K562 (cell line): ENCODE data around the gene RNF223. TPM values are rescaled to one million over a fixed set of nuclear protein-coding genes. Genes with fewer than 3 reads are reported as not detected.

ENCODE experiments used
- ATAC-seq: fragments of 200-7000 bp; cut with Tn5 transposase; 3 replicates; pipeline ENCODE4 v1.9.1; 2020; ENCODE audit warnings: moderate library complexity
- BruUV-seq: library from RNA; stranded (reverse); fragments of 400-500 nt; replicated peaks from 2 replicates; lab custom pipeline; 2021; lab: Mats Ljungman, UMichigan
- CTCF ChIA-PET: fragments of 300-600 bp; formaldehyde crosslinking; extraction: SDS; loops from one replicate; lab custom pipeline; 2021; ENCODE audit warnings: low intra/inter-chr PET ratio; lab: Yijun Ruan, JAX
- POLR2A ChIA-PET: fragments of 300-600, 350-650 bp; sonication (Branson Sonifier 250); formaldehyde crosslinking; extraction: SDS; loops from one replicate; lab custom pipeline; 2021; ENCODE audit warnings: antibody characterized with exemption, inconsistent platforms; lab: Yijun Ruan, JAX
- DNase-seq, 4 experiments: peaks; one replicate each; pipeline versions ENCODE4 v3.0.0 to v3.0.0-alpha.2; 2011 to 2018; ENCODE audit warnings: low spot score in 3 of 4, mixed read lengths in 3 of 4; ENCODE audit errors: extremely low read depth in 1 of 4
- FAIRE-seq: peaks from 2 replicates; lab custom pipeline; 2011; peaks lifted over from hg19 to GRCh38; lab: Jason Lieb, UNC
- H2AFZ ChIP-seq: 2 replicates; pipeline ENCODE4 v1.6.0; 2011; ENCODE audit warnings: low read depth, low read length, control low read depth, inconsistent platforms
- H3K27ac ChIP-seq: fragments of 200-600 bp; 3 replicates; pipeline ENCODE4 v1.8.0; 2011; ENCODE audit warnings: low read depth, mild to moderate bottlenecking, control low read depth, inconsistent platforms, low read length, moderate library complexity, mixed read lengths; ENCODE audit errors: extremely low read depth
- H3K27me3 ChIP-seq, 2 experiments: fragments of 300-600 bp in 1 of 2; 2 replicates in 1 of 2; 3 replicates in 1 of 2; pipeline versions ENCODE4 v1.6.0 to v1.8.0; 2011; ENCODE audit warnings: inconsistent platforms in 2 of 2, low read length in 2 of 2, mild to moderate bottlenecking in 1 of 2, mixed read lengths in 1 of 2, moderate library complexity in 1 of 2; ENCODE audit not compliant: control insufficient read depth in 2 of 2, insufficient read depth in 2 of 2
- H3K36me3 ChIP-seq: fragments of 300-600 bp; 3 replicates; pipeline ENCODE4 v1.8.0; 2011; ENCODE audit warnings: mild to moderate bottlenecking, low read length, inconsistent platforms; ENCODE audit not compliant: control insufficient read depth, insufficient read depth
- H3K4me1 ChIP-seq, 2 experiments: fragments of 200-600 bp in 1 of 2; replicated peaks in 1 of 2; 2 replicates in 1 of 2; 3 replicates in 1 of 2; pipeline versions ENCODE4 v1.5.1 to v1.8.0; 2011; ENCODE audit warnings: inconsistent platforms in 2 of 2, low read length in 2 of 2, mild to moderate bottlenecking in 1 of 2, mixed read lengths in 1 of 2, moderate library complexity in 1 of 2; ENCODE audit not compliant: control insufficient read depth in 2 of 2, insufficient read depth in 2 of 2
- H3K4me2 ChIP-seq: 2 replicates; pipeline ENCODE4 v1.6.1; 2011; ENCODE audit warnings: low read length, control low read depth, inconsistent platforms, mixed read lengths; ENCODE audit not compliant: insufficient read depth
- H3K4me3 ChIP-seq: fragments of 200-600 bp; sonication (generic), shearing (Covaris generic); 2 replicates; pipeline ENCODE4 v1.5.1; 2016; ENCODE audit warnings: control low read depth, inconsistent platforms
- H3K79me2 ChIP-seq: fragments of 200-600 bp; 3 replicates; pipeline ENCODE4 v1.8.0; 2011; ENCODE audit warnings: low read length, inconsistent platforms; ENCODE audit not compliant: control insufficient read depth, insufficient read depth
- H3K9ac ChIP-seq, 2 experiments: 2 replicates each; pipeline versions ENCODE4 v1.6.0 to v1.6.1; 2011; ENCODE audit warnings: low read depth in 2 of 2, low read length in 2 of 2, control low read depth in 1 of 2, inconsistent platforms in 1 of 2, mild to moderate bottlenecking in 1 of 2, mixed read lengths in 1 of 2; ENCODE audit not compliant: insufficient read depth in 1 of 2
- H3K9me1 ChIP-seq: one replicate; pipeline ENCODE4 v1.6.0; 2011; ENCODE audit warnings: inconsistent platforms, mild to moderate bottlenecking, low read length, moderate library complexity; ENCODE audit not compliant: control insufficient read depth, insufficient read depth
- H3K9me3 ChIP-seq: replicated peaks from 2 replicates; pipeline ENCODE4 v1.5.1; 2011; ENCODE audit warnings: low read depth, low read length, inconsistent platforms; ENCODE audit not compliant: control insufficient read depth, insufficient read depth
- H4K20me1 ChIP-seq: replicated peaks from 2 replicates; pipeline ENCODE4 v1.6.1; 2011; ENCODE audit warnings: low read length, inconsistent platforms, mixed read lengths; ENCODE audit not compliant: control insufficient read depth, insufficient read depth
- FOXA3 ChIP-seq, 2 experiments: fragments of 450-650 bp in 1 of 2; sonication (generic) in 1 of 2; formaldehyde crosslinking; IDR thresholded peaks in 1 of 2; conservative IDR thresholded peaks in 1 of 2; 2 replicates each; pipeline versions ENCODE4 v1.4.0 to v1.8.0; 2020 to 2022; ENCODE audit warnings: mild to moderate bottlenecking in 2 of 2, missing genetic modification reagents in 1 of 2
- KLF1 ChIP-seq: fragments of 450-650 bp; IDR thresholded peaks from 2 replicates; pipeline ENCODE4 v1.6.1; 2016; ENCODE audit warnings: missing genetic modification characterization, missing compliant biosample characterization
- PYGO2 ChIP-seq: fragments of 450-650 bp; IDR thresholded peaks from 2 replicates; pipeline ENCODE4 v1.6.1; 2016; ENCODE audit warnings: mild to moderate bottlenecking, missing genetic modification characterization, moderate library complexity, missing compliant biosample characterization
- SMARCC2 ChIP-seq: fragments of 450-650 bp; IDR thresholded peaks from 2 replicates; pipeline ENCODE4 v1.6.1; 2017; ENCODE audit warnings: antibody characterized with exemption, moderate library complexity, mild to moderate bottlenecking, low read depth
- ZBTB12 ChIP-seq: fragments of 250-450 bp; sonication (Bioruptor Pico); IDR thresholded peaks from 2 replicates; pipeline ENCODE4 v1.4.0; 2020
- ZNF75A ChIP-seq: fragments of 450-650 bp; formaldehyde crosslinking; IDR thresholded peaks from 2 replicates; pipeline ENCODE4 v1.4.0; 2020; ENCODE audit warnings: mild to moderate bottlenecking
- WGBS: fragments of 100-300 bp; shearing (Covaris generic); methylation state at CpG from one replicate; pipeline ENCODE4 v1.1.6; 2016; ENCODE audit warnings: low coverage, mixed read lengths; ENCODE audit not compliant: insufficient coverage; ENCODE audit errors: missing lambda C conversion rate; 5-methylcytosine and 5-hydroxymethylcytosine counted together
- in situ Hi-C: fragments of 300-500 bp; cut with MboI; formaldehyde crosslinking; loops from 4 replicates; pipeline ENCODE4 v1.15.0; 2018; ENCODE audit warnings: inconsistent platforms, mixed read lengths
- intact Hi-C: fragments of 100-400 bp; cut with micrococcal nuclease; formaldehyde crosslinking; loops from 2 replicates; pipeline ENCODE4 v1.14.2; 2022
- polyA plus RNA-seq, 8 experiments: library from polyadenylated mRNA; depleted of rRNA in 4 of 8; stranded (reverse) in 5 of 8; unstranded in 3 of 8; fragments of >200 nt; fragmentation: Nextera tagmentation in 2 of 8; fragmentation: Illumina TruSeq in 1 of 8; extraction: Ambion mirVana in 2 of 8; extraction: Trizol in 1 of 8; gene quantifications; 2 replicates each; pipeline versions ENCODE4 v1.2.1 to v1.2.3, GENCODE V29; 2011 to 2014; ENCODE audit warnings: inconsistent platforms in 1 of 8, missing spikeins in 1 of 8
- total RNA-seq, 7 experiments: library from RNA; depleted of rRNA in 6 of 7; stranded (reverse); fragments of >200 nt in 6 of 7; fragmentation: Illumina TruSeq in 2 of 7; extraction: Trizol in 2 of 7; gene quantifications; 2 replicates each; pipeline versions ENCODE4 v1.2.1 to v1.2.3, GENCODE V29; 2011 to 2021; ENCODE audit warnings: low replicate concordance in 1 of 7
- TF ChIP-seq, protein P1 (sequence below): fragments of 250-450 bp; sonication (Bioruptor Pico); IDR thresholded peaks from 2 replicates; pipeline ENCODE4 v1.8.0; 2021; ENCODE audit warnings: moderate library complexity, mild to moderate bottlenecking, inconsistent platforms

The RNF223 gene
- total and polyA plus RNA-seq, 9 of the 15 experiments (the other 6 are each of a cell fraction or from before 2014, with no cell fraction given) = 0.04 to 0.32 TPM; not detected in 7

GRCh38 chr1:1100296-1100695, 26.2 kb upstream of the RNF223 start:
- no peak for TF ChIP-seq FOXA3 (CRISPR knock-in tag; conservative IDR thresholded peaks at IDR 0.05 in 1 of 2, IDR thresholded peaks at IDR 0.05 in 1 of 2)
- no peak for TF ChIP-seq ZNF75A
- TF ChIP-seq, protein P1, sequence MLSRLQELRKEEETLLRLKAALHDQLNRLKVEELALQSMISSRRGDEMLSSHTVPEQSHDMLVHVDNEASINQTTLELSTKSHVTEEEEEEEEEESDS (CRISPR knock-in tag) = no peak
- no peak for TF ChIP-seq KLF1 (tag)
- no peak for TF ChIP-seq PYGO2
- no peak for TF ChIP-seq ZBTB12
- TF ChIP-seq SMARCC2 = no peak
- CTCF ChIA-PET = no interaction called here
- Histone ChIP-seq H3K4me2 (no peak overlapping the region), H3K27ac (no peak overlapping the region), H4K20me1 (no peaks in the 10 kb centered on the region), H3K4me3 (no peak overlapping the region), H2AFZ (no peak overlapping the region), H3K79me2 (peaks cover 16% of the 10 kb centered on the region), H3K27me3 (no peaks in the 10 kb centered on the region), H3K36me3 (no peaks in the 10 kb centered on the region; the same call in 2 of the 3 replicates), H3K9ac (no peak overlapping the region), H3K9me1 (no peaks in the 10 kb centered on the region), H3K4me1 (no peaks in the 10 kb centered on the region; a peak in 1 of 5 replicates), H3K9me3 (peaks cover 2% of the 10 kb centered on the region; the same call in 1 of the 2 replicates)
- WGBS = 95% methylated on average over 11 of the region's 11 CpGs
- POLR2A ChIA-PET = interaction anchor here (1.3 kb wide), 1 partner anchor 13 kb away, joined by 3 read pairs; no protein-coding TSS in a partner anchor
- intact Hi-C loops (no loop called here), in situ Hi-C loops (no loop called here)
- ATAC-seq (no peak), FAIRE-seq (no peak), DNase-seq (no peak)
- BruUV-seq = no TSS peak
